Heart left ventricle (tissue), 16 donors: ENCODE measurements around the gene TMEM131L. TPM values are rescaled to one million over a fixed set of nuclear protein-coding genes. Genes with fewer than 3 reads are reported as not detected.
A peak's percentile ranks its signal among the peaks of the same experiment; 100 is the strongest.

Source experiments
- ATAC-seq, 4 donors: fragments of 200-7000 bp; cut with Tn5 transposase; one replicate each; pipeline ENCODE4 v1.9.1; 2020 to 2022; ENCODE audit warnings: moderate library complexity in 4 of 4, mild to moderate bottlenecking in 3 of 4, moderate number of reproducible peaks in 1 of 4
- DNase-seq, 5 donors: peaks; one replicate each; pipeline ENCODE4 v3.0.0-alpha.2; 2020
- H3K27ac ChIP-seq, 12 donors: fragments of 200-600 bp; sonication (generic) in 4 of 12; one replicate each; pipeline versions ENCODE4 v1.5.0 to v1.8.0; 2016 to 2022; ENCODE audit warnings: mild to moderate bottlenecking in 2 of 12
- H3K27me3 ChIP-seq, 9 donors: fragments of 200-600 bp; sonication (generic) in 2 of 9; one replicate each; pipeline versions ENCODE4 v1.5.1 to v1.8.0; 2016 to 2022; ENCODE audit warnings: mild to moderate bottlenecking in 3 of 9
- H3K36me3 ChIP-seq, 9 donors: fragments of 200-600 bp; sonication (generic) in 2 of 9; one replicate each; pipeline versions ENCODE4 v1.5.0 to v1.8.0; 2018 to 2022; ENCODE audit warnings: mild to moderate bottlenecking in 2 of 9
- H3K4me1 ChIP-seq, 12 donors: fragments of 200-600 bp; sonication (generic) in 4 of 12; one replicate each; pipeline versions ENCODE4 v1.5.0 to v1.8.0; 2016 to 2022; ENCODE audit warnings: mild to moderate bottlenecking in 3 of 12
- H3K4me3 ChIP-seq, 12 donors: fragments of 200-600 bp; sonication (generic) in 4 of 12; one replicate each; pipeline versions ENCODE4 v1.5.0 to v1.8.0; 2017 to 2022; ENCODE audit warnings: mild to moderate bottlenecking in 9 of 12, moderate library complexity in 4 of 12
- H3K9me3 ChIP-seq, 12 donors: fragments of 200-600 bp; sonication (generic) in 4 of 12; one replicate each; pipeline versions ENCODE4 v1.5.0 to v1.8.0; 2016 to 2022; ENCODE audit warnings: mild to moderate bottlenecking in 1 of 12
- CTCF ChIP-seq, 12 donors: fragments of 200-600 bp; sonication (generic) in 4 of 12; IDR thresholded peaks; one replicate each; pipeline versions ENCODE4 v1.5.0 to v1.8.0; 2018 to 2022; ENCODE audit warnings: antibody characterized with exemption in 12 of 12, mild to moderate bottlenecking in 5 of 12
- POLR2A ChIP-seq, 2 donors: fragments of 450-650 bp; IDR thresholded peaks; one replicate each; pipeline ENCODE4 v1.6.1; 2017; ENCODE audit warnings: antibody characterized with exemption in 2 of 2, mild to moderate bottlenecking in 2 of 2, moderate library complexity in 2 of 2
- WGBS, 4 donors: extraction: QIAGEN DNeasy Blood & Tissue Kit in 2 of 4; methylation state at CpG; one replicate each; pipeline versions ENCODE4 v1.1.5 to v1.1.7; 2013 to 2018; 5-methylcytosine and 5-hydroxymethylcytosine counted together
- intact Hi-C, 10 donors: fragments of 100-400 bp; cut with DNase I; formaldehyde crosslinking; loops; one replicate each; pipeline versions ENCODE4 v1.11.1 to v1.14.2; 2022
- polyA plus RNA-seq, 2 donors: library from polyadenylated mRNA; stranded (reverse); fragments of 200-250 nt; gene quantifications; one replicate each; pipeline ENCODE4 v1.2.3, GENCODE V29; 2013
- total RNA-seq, 9 donors: library from RNA; depleted of rRNA in 2 of 9; stranded (reverse); fragments of >200 nt in 2 of 9; fragmentation: NEBNext Ultra II Directional in 3 of 9; extraction: Animal tissue kit (Norgen Biotek cat#: 25700) in 3 of 9; gene quantifications; one replicate each; pipeline versions ENCODE4 v1.1.0 to v1.2.4, GENCODE V29; 2016 to 2023
- donor health status: ischemic (EF 13 %, LVEDD 7.1; RV severe dilation, severe dysfunction).
- donor health status: healthy with polysubstance abuse.
- donor health status: DM: no; HTN: yes; CAD: no.
- donor health status: DM: no; HTN: no; CAD: no.
- donor health status: ischemic (EF 25% LVEDD 6.9; RV normal size, moderate dysfunction).
- donor health status: ischemic (EF 25% LVEDD 5.7; RV mildly dilated, moderate dysfunction).
- donor health status: healthy.
- donor health status: DM: yes; HTN: yes; CAD: no.
- donor health status: ischemic (EF 35%, LVEDD 5.7; RV mildly dilated, moderate dysfunction).
- donor health status: nonischemic (EF 11% LVEDD 7.7; RV severe dilation, severe dysfunction).
- donor health status: DM: yes; HTN: yes; CAD: no.
- donor health status: PGD.
- donor health status: ischemic (EF 29% LVEDD 5.4; RV normal size, mild dysfunction).
- donor health status: nonischemic (EF 23%, LVEDD 6.1; RV moderate dilation, normal function).

TMEM131L gene
- total and polyA plus RNA-seq, 11 donors = 3.8 to 22.2 (median 19.6) TPM

- no peak for TF ChIP-seq POLR2A (IDR thresholded peaks at IDR 0.05)
- no peak for TF ChIP-seq CTCF (IDR thresholded peaks at IDR 0.05)
- WGBS, 4 donors = 47 to 67% (median 60%) methylated on average over 8 of the region's 8 CpGs
- H3K4me3 ChIP-seq = peak overlapping the region in 1 of 12 donors; percentile 26
- peak overlapping the region in 9 of 12 donors; percentile 7 to 61 (median 23) for H3K27ac ChIP-seq
- peaks cover 2 to 80% (median 45%) of the 10 kb centered on the region in 12 donors for H3K4me1 ChIP-seq
- ATAC-seq (peak in 3 of 4 donors; percentile 18 to 66 (median 44)), DNase-seq (peak in 2 of 5 donors; percentile 35 to 41)
- no peaks in the 10 kb centered on the region for H3K36me3 ChIP-seq
- H3K9me3 ChIP-seq = no peaks in the 10 kb centered on the region
- no peaks in the 10 kb centered on the region for H3K27me3 ChIP-seq
- intact Hi-C loops = no loop called here
Measured at GRCh38 chr4:153518001-153518400, 51.8 kb downstream of the TMEM131L start.

- H3K27ac ChIP-seq = peak overlapping the region in 11 of 12 donors; percentile 7 to 61 (median 39)
- ATAC-seq (peak in 2 of 4 donors; percentile 7 to 60), DNase-seq (no peak)
- TF ChIP-seq POLR2A (IDR thresholded peaks at IDR 0.05) (no peak), CTCF (IDR thresholded peaks at IDR 0.05) (no peak)
- H3K27me3 ChIP-seq = no peaks in the 10 kb centered on the region
- H3K4me3 ChIP-seq = peak overlapping the region in 7 of 12 donors; percentile 5 to 30 (median 15)
- 45 to 53% (median 50%) methylated on average over 10 of the region's 10 CpGs for WGBS, 4 donors
- intact Hi-C loops = no loop called here
- no peaks in the 10 kb centered on the region for H3K9me3 ChIP-seq
- H3K4me1 ChIP-seq = peaks cover 0 to 80% (median 42%) of the 10 kb centered on the region in 12 donors
- H3K36me3 ChIP-seq = no peaks in the 10 kb centered on the region
Measured at GRCh38 chr4:153518637-153519389, 52.7 kb downstream of the TMEM131L start.

GRCh38 chr4:153519687-153520086 is 53.5 kb downstream of the TMEM131L start:
- peaks cover 0 to 80% (median 45%) of the 10 kb centered on the region in 12 donors for H3K4me1 ChIP-seq
- H3K36me3 ChIP-seq = no peaks in the 10 kb centered on the region
- no peak overlapping the region for H3K4me3 ChIP-seq
- 59 to 77% (median 75%) methylated on average over 1 of the region's 1 CpG for WGBS, 4 donors
- ATAC-seq = no peak
- intact Hi-C loops = loop anchor here in 1 of 10 donors (5.0 kb wide), 1 partner anchor 32 kb away; no protein-coding TSS in a partner anchor
- H3K27ac ChIP-seq = peak overlapping the region in 2 of 12 donors; percentile 16 to 61
- H3K9me3 ChIP-seq = no peaks in the 10 kb centered on the region
- no peak for DNase-seq
- no peaks in the 10 kb centered on the region for H3K27me3 ChIP-seq
- TF ChIP-seq POLR2A (IDR thresholded peaks at IDR 0.05) (no peak), CTCF (IDR thresholded peaks at IDR 0.05) (no peak)

GRCh38 chr4:153520227-153520626 is 54.1 kb downstream of the TMEM131L start:
- peaks cover 0 to 80% (median 49%) of the 10 kb centered on the region in 12 donors for H3K4me1 ChIP-seq

More at GRCh38 chr4:153520227-153520626, 54.1 kb downstream of the TMEM131L start:
- Histone ChIP-seq H3K27ac (peak overlapping the region in 2 of 12 donors; percentile 4 to 49), H3K36me3 (no peaks in the 10 kb centered on the region), H3K27me3 (no peaks in the 10 kb centered on the region), H3K4me3 (no peak overlapping the region), H3K9me3 (no peaks in the 10 kb centered on the region)
- intact Hi-C loops = loop anchor here in 1 of 10 donors (5.0 kb wide), 1 partner anchor 33 kb away; no protein-coding TSS in a partner anchor
- TF ChIP-seq CTCF (IDR thresholded peaks at IDR 0.05) (no peak), POLR2A (IDR thresholded peaks at IDR 0.05) (no peak)
- no peak for DNase-seq
- 86 to 91% (median 87%) methylated on average over 4 of the region's 4 CpGs for WGBS, 4 donors
- ATAC-seq = no peak
